ENCODE results near the gene CRYL1.

DNA sequence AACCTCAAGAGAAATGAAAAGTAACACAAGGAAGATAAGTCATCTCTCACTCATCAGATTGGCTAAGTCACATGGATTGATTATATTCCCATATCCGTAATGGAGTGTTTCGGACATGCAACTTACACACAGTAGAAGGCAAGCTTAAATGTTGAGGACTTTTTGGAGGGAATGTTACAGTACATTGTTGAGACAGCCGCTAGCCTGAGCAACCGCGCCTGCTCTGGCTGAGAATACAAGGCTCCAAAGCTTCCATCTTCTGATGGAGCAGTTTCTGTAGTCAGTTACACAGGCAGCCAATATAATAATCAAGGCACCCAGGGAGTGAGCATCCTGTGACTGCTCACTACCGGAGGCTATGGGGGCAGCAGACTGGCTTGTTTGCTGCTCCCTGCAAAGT lies 1.0 kb upstream of the CRYL1 start:
- TF ChIP-seq, protein P1, sequence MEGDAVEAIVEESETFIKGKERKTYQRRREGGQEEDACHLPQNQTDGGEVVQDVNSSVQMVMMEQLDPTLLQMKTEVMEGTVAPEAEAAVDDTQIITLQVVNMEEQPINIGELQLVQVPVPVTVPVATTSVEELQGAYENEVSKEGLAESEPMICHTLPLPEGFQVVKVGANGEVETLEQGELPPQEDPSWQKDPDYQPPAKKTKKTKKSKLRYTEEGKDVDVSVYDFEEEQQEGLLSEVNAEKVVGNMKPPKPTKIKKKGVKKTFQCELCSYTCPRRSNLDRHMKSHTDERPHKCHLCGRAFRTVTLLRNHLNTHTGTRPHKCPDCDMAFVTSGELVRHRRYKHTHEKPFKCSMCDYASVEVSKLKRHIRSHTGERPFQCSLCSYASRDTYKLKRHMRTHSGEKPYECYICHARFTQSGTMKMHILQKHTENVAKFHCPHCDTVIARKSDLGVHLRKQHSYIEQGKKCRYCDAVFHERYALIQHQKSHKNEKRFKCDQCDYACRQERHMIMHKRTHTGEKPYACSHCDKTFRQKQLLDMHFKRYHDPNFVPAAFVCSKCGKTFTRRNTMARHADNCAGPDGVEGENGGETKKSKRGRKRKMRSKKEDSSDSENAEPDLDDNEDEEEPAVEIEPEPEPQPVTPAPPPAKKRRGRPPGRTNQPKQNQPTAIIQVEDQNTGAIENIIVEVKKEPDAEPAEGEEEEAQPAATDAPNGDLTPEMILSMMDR (IDR thresholded peaks at IDR 0.05) = no peak
- TF ChIP-seq JUNB (IDR thresholded peaks at IDR 0.05) = no peak
